K562 (cell line): ENCODE measurements around the gene LHPP. TPM values are rescaled to one million over a fixed set of nuclear protein-coding genes. Genes with fewer than 3 reads are reported as not detected.

Experiments
- ATAC-seq: fragments of 200-7000 bp; cut with Tn5 transposase; 3 replicates; pipeline ENCODE4 v1.9.1; 2020; ENCODE audit warnings: moderate library complexity
- BruUV-seq: library from RNA; stranded (reverse); fragments of 400-500 nt; replicated peaks from 2 replicates; lab custom pipeline; 2021; lab: Mats Ljungman, UMichigan
- CTCF ChIA-PET: fragments of 300-600 bp; formaldehyde crosslinking; extraction: SDS; loops from one replicate; lab custom pipeline; 2021; ENCODE audit warnings: low intra/inter-chr PET ratio; lab: Yijun Ruan, JAX
- POLR2A ChIA-PET: fragments of 300-600, 350-650 bp; sonication (Branson Sonifier 250); formaldehyde crosslinking; extraction: SDS; loops from one replicate; lab custom pipeline; 2021; ENCODE audit warnings: antibody characterized with exemption, inconsistent platforms; lab: Yijun Ruan, JAX
- DNase-seq, 4 experiments: peaks; one replicate each; pipeline versions ENCODE4 v3.0.0 to v3.0.0-alpha.2; 2011 to 2018; ENCODE audit warnings: low spot score in 3 of 4, mixed read lengths in 3 of 4; ENCODE audit errors: extremely low read depth in 1 of 4
- FAIRE-seq: peaks from 2 replicates; lab custom pipeline; 2011; peaks lifted over from hg19 to GRCh38; lab: Jason Lieb, UNC
- H2AFZ ChIP-seq: 2 replicates; pipeline ENCODE4 v1.6.0; 2011; ENCODE audit warnings: low read depth, low read length, control low read depth, inconsistent platforms
- H3K27ac ChIP-seq: fragments of 200-600 bp; 3 replicates; pipeline ENCODE4 v1.8.0; 2011; ENCODE audit warnings: low read depth, mild to moderate bottlenecking, control low read depth, inconsistent platforms, low read length, moderate library complexity, mixed read lengths; ENCODE audit errors: extremely low read depth
- H3K27me3 ChIP-seq, 2 experiments: fragments of 300-600 bp in 1 of 2; 2 replicates in 1 of 2; 3 replicates in 1 of 2; pipeline versions ENCODE4 v1.6.0 to v1.8.0; 2011; ENCODE audit warnings: inconsistent platforms in 2 of 2, low read length in 2 of 2, mild to moderate bottlenecking in 1 of 2, mixed read lengths in 1 of 2, moderate library complexity in 1 of 2; ENCODE audit not compliant: control insufficient read depth in 2 of 2, insufficient read depth in 2 of 2
- H3K36me3 ChIP-seq: fragments of 300-600 bp; 3 replicates; pipeline ENCODE4 v1.8.0; 2011; ENCODE audit warnings: mild to moderate bottlenecking, low read length, inconsistent platforms; ENCODE audit not compliant: control insufficient read depth, insufficient read depth
- H3K4me1 ChIP-seq, 2 experiments: fragments of 200-600 bp in 1 of 2; replicated peaks in 1 of 2; 2 replicates in 1 of 2; 3 replicates in 1 of 2; pipeline versions ENCODE4 v1.5.1 to v1.8.0; 2011; ENCODE audit warnings: inconsistent platforms in 2 of 2, low read length in 2 of 2, mild to moderate bottlenecking in 1 of 2, mixed read lengths in 1 of 2, moderate library complexity in 1 of 2; ENCODE audit not compliant: control insufficient read depth in 2 of 2, insufficient read depth in 2 of 2
- H3K4me2 ChIP-seq: 2 replicates; pipeline ENCODE4 v1.6.1; 2011; ENCODE audit warnings: low read length, control low read depth, inconsistent platforms, mixed read lengths; ENCODE audit not compliant: insufficient read depth
- H3K4me3 ChIP-seq: fragments of 200-600 bp; sonication (generic), shearing (Covaris generic); 2 replicates; pipeline ENCODE4 v1.5.1; 2016; ENCODE audit warnings: control low read depth, inconsistent platforms
- H3K79me2 ChIP-seq: fragments of 200-600 bp; 3 replicates; pipeline ENCODE4 v1.8.0; 2011; ENCODE audit warnings: low read length, inconsistent platforms; ENCODE audit not compliant: control insufficient read depth, insufficient read depth
- H3K9ac ChIP-seq, 2 experiments: 2 replicates each; pipeline versions ENCODE4 v1.6.0 to v1.6.1; 2011; ENCODE audit warnings: low read depth in 2 of 2, low read length in 2 of 2, control low read depth in 1 of 2, inconsistent platforms in 1 of 2, mild to moderate bottlenecking in 1 of 2, mixed read lengths in 1 of 2; ENCODE audit not compliant: insufficient read depth in 1 of 2
- H3K9me1 ChIP-seq: one replicate; pipeline ENCODE4 v1.6.0; 2011; ENCODE audit warnings: inconsistent platforms, mild to moderate bottlenecking, low read length, moderate library complexity; ENCODE audit not compliant: control insufficient read depth, insufficient read depth
- H3K9me3 ChIP-seq: replicated peaks from 2 replicates; pipeline ENCODE4 v1.5.1; 2011; ENCODE audit warnings: low read depth, low read length, inconsistent platforms; ENCODE audit not compliant: control insufficient read depth, insufficient read depth
- H4K20me1 ChIP-seq: replicated peaks from 2 replicates; pipeline ENCODE4 v1.6.1; 2011; ENCODE audit warnings: low read length, inconsistent platforms, mixed read lengths; ENCODE audit not compliant: control insufficient read depth, insufficient read depth
- HDAC1 ChIP-seq, 2 experiments: fragments of 450-650 bp; IDR thresholded peaks; 2 replicates each; pipeline ENCODE4 v1.6.1; 2016 to 2017; ENCODE audit warnings: inconsistent platforms in 1 of 2, mild to moderate bottlenecking in 1 of 2, moderate library complexity in 1 of 2
- HDAC8 ChIP-seq: fragments of 450-650 bp; IDR thresholded peaks from 2 replicates; pipeline ENCODE4 v1.6.1; 2016; ENCODE audit warnings: mild to moderate bottlenecking, missing genetic modification characterization, moderate library complexity, missing compliant biosample characterization
- MEIS2 ChIP-seq: fragments of 450-650 bp; IDR thresholded peaks from 2 replicates; pipeline ENCODE4 v1.6.1; 2014; ENCODE audit warnings: mild to moderate bottlenecking; ENCODE audit not compliant: partially characterized antibody
- ZNF830 ChIP-seq: fragments of 250-450 bp; sonication (Bioruptor Pico); IDR thresholded peaks from 2 replicates; pipeline ENCODE4 v1.5.0; 2021; ENCODE audit warnings: mild to moderate bottlenecking
- WGBS: fragments of 100-300 bp; shearing (Covaris generic); methylation state at CpG from one replicate; pipeline ENCODE4 v1.1.6; 2016; ENCODE audit warnings: low coverage, mixed read lengths; ENCODE audit not compliant: insufficient coverage; ENCODE audit errors: missing lambda C conversion rate; 5-methylcytosine and 5-hydroxymethylcytosine counted together
- in situ Hi-C: fragments of 300-500 bp; cut with MboI; formaldehyde crosslinking; loops from 4 replicates; pipeline ENCODE4 v1.15.0; 2018; ENCODE audit warnings: inconsistent platforms, mixed read lengths
- intact Hi-C: fragments of 100-400 bp; cut with micrococcal nuclease; formaldehyde crosslinking; loops from 2 replicates; pipeline ENCODE4 v1.14.2; 2022
- polyA plus RNA-seq, 8 experiments: library from polyadenylated mRNA; depleted of rRNA in 4 of 8; stranded (reverse) in 5 of 8; unstranded in 3 of 8; fragments of >200 nt; fragmentation: Nextera tagmentation in 2 of 8; fragmentation: Illumina TruSeq in 1 of 8; extraction: Ambion mirVana in 2 of 8; extraction: Trizol in 1 of 8; gene quantifications; 2 replicates each; pipeline versions ENCODE4 v1.2.1 to v1.2.3, GENCODE V29; 2011 to 2014; ENCODE audit warnings: inconsistent platforms in 1 of 8, missing spikeins in 1 of 8
- total RNA-seq, 7 experiments: library from RNA; depleted of rRNA in 6 of 7; stranded (reverse); fragments of >200 nt in 6 of 7; fragmentation: Illumina TruSeq in 2 of 7; extraction: Trizol in 2 of 7; gene quantifications; 2 replicates each; pipeline versions ENCODE4 v1.2.1 to v1.2.3, GENCODE V29; 2011 to 2021; ENCODE audit warnings: low replicate concordance in 1 of 7
- TF ChIP-seq, protein P1 (sequence below): fragments of 250-450 bp; sonication (Bioruptor Pico); IDR thresholded peaks from 2 replicates; pipeline ENCODE4 v1.8.0; 2021; ENCODE audit warnings: moderate library complexity, mild to moderate bottlenecking, inconsistent platforms

Gene LHPP
- total and polyA plus RNA-seq, 9 of the 15 experiments (the other 6 are each of a cell fraction or from before 2014, with no cell fraction given) = 0.34 to 7.4 (median 3.0) TPM

DNA sequence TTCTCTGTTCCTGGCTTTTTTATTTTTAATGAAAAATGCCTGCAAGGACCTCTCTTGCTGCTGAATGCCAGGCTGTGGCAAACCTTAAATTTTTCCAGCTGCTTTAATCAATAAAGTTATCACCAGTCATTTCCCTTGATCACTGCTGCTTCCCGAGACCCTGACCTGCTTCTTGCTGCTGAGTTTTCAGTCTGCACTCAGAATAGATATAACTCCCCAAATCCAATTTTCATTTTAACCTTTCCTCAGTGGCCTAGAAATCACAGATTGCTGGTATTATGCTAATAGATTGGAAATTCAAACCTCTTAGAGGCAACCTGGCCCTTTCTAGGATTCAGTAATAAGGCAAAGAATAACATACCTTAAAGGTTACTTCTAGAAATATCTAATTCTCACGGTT lies 43.7 kb downstream of the LHPP start (continued):
- TF ChIP-seq, protein P1, sequence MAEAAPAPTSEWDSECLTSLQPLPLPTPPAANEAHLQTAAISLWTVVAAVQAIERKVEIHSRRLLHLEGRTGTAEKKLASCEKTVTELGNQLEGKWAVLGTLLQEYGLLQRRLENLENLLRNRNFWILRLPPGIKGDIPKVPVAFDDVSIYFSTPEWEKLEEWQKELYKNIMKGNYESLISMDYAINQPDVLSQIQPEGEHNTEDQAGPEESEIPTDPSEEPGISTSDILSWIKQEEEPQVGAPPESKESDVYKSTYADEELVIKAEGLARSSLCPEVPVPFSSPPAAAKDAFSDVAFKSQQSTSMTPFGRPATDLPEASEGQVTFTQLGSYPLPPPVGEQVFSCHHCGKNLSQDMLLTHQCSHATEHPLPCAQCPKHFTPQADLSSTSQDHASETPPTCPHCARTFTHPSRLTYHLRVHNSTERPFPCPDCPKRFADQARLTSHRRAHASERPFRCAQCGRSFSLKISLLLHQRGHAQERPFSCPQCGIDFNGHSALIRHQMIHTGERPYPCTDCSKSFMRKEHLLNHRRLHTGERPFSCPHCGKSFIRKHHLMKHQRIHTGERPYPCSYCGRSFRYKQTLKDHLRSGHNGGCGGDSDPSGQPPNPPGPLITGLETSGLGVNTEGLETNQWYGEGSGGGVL (CRISPR knock-in tag) = no peak
- TF ChIP-seq HDAC1 (IDR thresholded peaks at IDR 0.05) = no peak
- TF ChIP-seq HDAC8 = no peak
- no peak for TF ChIP-seq ZNF830 (CRISPR knock-in tag)

DNA sequence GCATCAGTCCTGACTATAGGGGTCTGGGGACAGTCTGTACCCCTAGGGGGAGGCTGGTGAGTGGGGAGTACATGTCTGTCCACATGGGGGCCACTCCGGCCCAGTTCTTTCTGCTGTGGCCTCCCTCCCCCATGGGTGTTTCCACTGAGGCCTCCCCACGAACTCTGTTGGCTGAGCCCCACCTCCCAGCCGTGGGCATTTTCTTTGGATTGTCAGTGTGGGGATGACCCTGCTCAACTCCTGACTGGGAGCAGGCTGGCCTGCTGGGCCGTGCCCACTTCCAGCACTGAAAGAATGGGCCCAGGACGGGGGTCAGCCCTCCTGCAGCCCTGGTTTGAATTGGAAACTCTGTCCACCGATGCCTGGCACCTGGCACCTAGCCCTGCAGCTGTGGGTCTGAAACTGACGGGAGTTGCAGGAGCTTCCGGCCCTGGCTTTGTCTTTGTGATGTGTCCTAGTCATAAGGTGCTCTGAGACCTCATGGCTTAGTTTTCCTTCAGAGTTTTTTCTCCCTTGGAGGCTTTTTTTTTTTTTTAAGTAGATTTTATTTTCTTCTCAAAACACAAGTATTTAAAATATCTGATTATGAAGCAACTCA lies 46.5 kb downstream of the LHPP start:
- Histone ChIP-seq H4K20me1 (no peaks in the 10 kb centered on the region; the same call in 1 of the 2 replicates), H3K9me3 (no peaks in the 10 kb centered on the region), H3K36me3 (no peaks in the 10 kb centered on the region), H3K27ac (no peak overlapping the region), H3K9me1 (no peaks in the 10 kb centered on the region), H3K9ac (peak overlapping the region in 1 of 2 experiments; percentile 26; a peak in 2 of 4 replicates), H2AFZ (no peak overlapping the region), H3K27me3 (no peaks in the 10 kb centered on the region), H3K4me3 (no peak overlapping the region), H3K4me2 (no peak overlapping the region), H3K79me2 (no peaks in the 10 kb centered on the region), H3K4me1 (peaks cover 0 to 12% of the 10 kb centered on the region in 2 experiments; a peak in 3 of 5 replicates)
- FAIRE-seq (no peak), ATAC-seq (no peak), DNase-seq (no peak)
- ChIA-PET CTCF (no interaction called here), POLR2A (no interaction called here)
- intact Hi-C loops (no loop called here), in situ Hi-C loops (loop anchor here (25.0 kb wide), 1 partner anchor 496 kb away; no protein-coding TSS in a partner anchor)
- 25% methylated on average over 8 of the region's 8 CpGs for WGBS
- no peak for TF ChIP-seq MEIS2
- BruUV-seq = no TSS peak
